ENCODE measurements around the gene RDH13. TPM values are rescaled to one million over a fixed set of nuclear protein-coding genes. Genes with fewer than 3 reads are reported as not detected.
A peak's percentile ranks its signal among the peaks of the same experiment; 100 is the strongest.

The RDH13 gene
- total RNA-seq, 1 experiment from 2014 or later, result 80.4 TPM

- TF ChIP-seq EZH2 (IDR thresholded peaks at IDR 0.05; ENCODE audit: low read length, unreplicated experiment) (no peak), CTCF (conservative IDR thresholded peaks at IDR 0.05; ENCODE audit: low read depth, low read length) (no peak), EZH2phosphoT487 (IDR thresholded peaks at IDR 0.05; ENCODE audit: borderline replicate concordance, low read length) (no peak)
- DNase-seq, result no peak
- peak overlapping the region; percentile 73 for H3K4me2 ChIP-seq (ENCODE audit: low read length)
- BruUV-seq (replicated peaks), result no TSS peak
- ChIA-PET CTCF (no interaction called here), POLR2A (ENCODE audit: unreplicated experiment) (no interaction called here)
- H3K9me2 ChIP-seq (replicated peaks; ENCODE audit: low read length), result no peaks in the 10 kb centered on the region
- H3K9me3 ChIP-seq (ENCODE audit: low read length), result no peaks in the 10 kb centered on the region
- intact Hi-C loops (cut with micrococcal nuclease), result no loop called here
- H3K4me3 ChIP-seq (ENCODE audit: low read length), result peak overlapping the region; percentile 40; the same call in 1 of the 2 replicates
- H3K36me3 ChIP-seq (ENCODE audit: low read depth, low read length), result no peaks in the 10 kb centered on the region
- H3F3A ChIP-seq (ENCODE audit: low read length, unreplicated experiment), result no peaks in the 10 kb centered on the region
- no peaks in the 10 kb centered on the region for H3K79me2 ChIP-seq (ENCODE audit: low read length)
- no peaks in the 10 kb centered on the region for H4K20me1 ChIP-seq (ENCODE audit: low read length)
- H3K27me3 ChIP-seq (ENCODE audit: low read length), result peaks cover 13% of the 10 kb centered on the region; the same call in 1 of the 2 replicates
- H3K9ac ChIP-seq (ENCODE audit: low read length), result no peak overlapping the region
- ATAC-seq, result no peak
- H2AFZ ChIP-seq (ENCODE audit: low read length), result peak overlapping the region; percentile 50
- H3K27ac ChIP-seq (ENCODE audit: low read length), result no peak overlapping the region
- H3K4me1 ChIP-seq (ENCODE audit: insufficient read depth, low read length), result 0 out of 2 replicates have a peak, but pooled peaks cover 5% of the 10 kb centered on the region
Observed at GRCh38 chr19:55015126-55015525, 47.8 kb downstream of the RDH13 start.

GRCh38 chr19:55014714-55015113, 48.2 kb downstream of the RDH13 start:
- TF ChIP-seq EZH2phosphoT487 (IDR thresholded peaks at IDR 0.05; ENCODE audit: borderline replicate concordance, low read length) (no peak), EZH2 (IDR thresholded peaks at IDR 0.05; ENCODE audit: low read length, unreplicated experiment) (no peak), CTCF (conservative IDR thresholded peaks at IDR 0.05; ENCODE audit: low read depth, low read length) (no peak)
- no peaks in the 10 kb centered on the region for H3K79me2 ChIP-seq (ENCODE audit: low read length)
- no TSS peak for BruUV-seq (replicated peaks)
- H3K9me2 ChIP-seq (replicated peaks; ENCODE audit: low read length), result no peaks in the 10 kb centered on the region
- no peaks in the 10 kb centered on the region for H3K9me3 ChIP-seq (ENCODE audit: low read length)
- intact Hi-C loops (cut with micrococcal nuclease), result no loop called here
- 0 out of 2 replicates have a peak, but pooled peaks cover 5% of the 10 kb centered on the region for H3K4me1 ChIP-seq (ENCODE audit: insufficient read depth, low read length)
- ChIA-PET CTCF (no interaction called here), POLR2A (ENCODE audit: unreplicated experiment) (no interaction called here)
- peak overlapping the region; percentile 50 for H2AFZ ChIP-seq (ENCODE audit: low read length)
- H3K9ac ChIP-seq (ENCODE audit: low read length), result no peak overlapping the region
- peak overlapping the region; percentile 73 for H3K4me2 ChIP-seq (ENCODE audit: low read length)
- peak; percentile 25 for DNase-seq
- no peak overlapping the region for H3K27ac ChIP-seq (ENCODE audit: low read length)
- no peaks in the 10 kb centered on the region for H4K20me1 ChIP-seq (ENCODE audit: low read length)
- H3K4me3 ChIP-seq (ENCODE audit: low read length), result peak overlapping the region; percentile 40
- ATAC-seq, result peak; percentile 76
- no peaks in the 10 kb centered on the region for H3F3A ChIP-seq (ENCODE audit: low read length, unreplicated experiment)
- peaks cover 13% of the 10 kb centered on the region; the same call in 1 of the 2 replicates for H3K27me3 ChIP-seq (ENCODE audit: low read length)
- no peaks in the 10 kb centered on the region for H3K36me3 ChIP-seq (ENCODE audit: low read depth, low read length)

- BruUV-seq (replicated peaks), result no TSS peak
- ATAC-seq, result no peak
- POLR2A ChIA-PET (ENCODE audit: unreplicated experiment), result no interaction called here
- no peaks in the 10 kb centered on the region for H3K79me2 ChIP-seq (ENCODE audit: low read length)
- H2AFZ ChIP-seq (ENCODE audit: low read length), result no peak overlapping the region
- no peaks in the 10 kb centered on the region for H3K36me3 ChIP-seq (ENCODE audit: low read depth, low read length)
- H3K27me3 ChIP-seq (ENCODE audit: low read length), result peaks cover 13% of the 10 kb centered on the region; the same call in 1 of the 2 replicates
- intact Hi-C loops (cut with micrococcal nuclease), result no loop called here
- H3K27ac ChIP-seq (ENCODE audit: low read length), result no peak overlapping the region
- H3F3A ChIP-seq (ENCODE audit: low read length, unreplicated experiment), result no peaks in the 10 kb centered on the region
- H3K4me1 ChIP-seq (ENCODE audit: insufficient read depth, low read length), result 0 out of 2 replicates have a peak, but pooled peaks cover 5% of the 10 kb centered on the region
- no peak overlapping the region for H3K9ac ChIP-seq (ENCODE audit: low read length)
- H3K9me2 ChIP-seq (replicated peaks; ENCODE audit: low read length), result no peaks in the 10 kb centered on the region
- H3K9me3 ChIP-seq (ENCODE audit: low read length), result no peaks in the 10 kb centered on the region
- DNase-seq, result no peak
- TF ChIP-seq EZH2 (IDR thresholded peaks at IDR 0.05; ENCODE audit: low read length, unreplicated experiment) (no peak), EZH2phosphoT487 (IDR thresholded peaks at IDR 0.05; ENCODE audit: borderline replicate concordance, low read length) (no peak), CTCF (conservative IDR thresholded peaks at IDR 0.05; ENCODE audit: low read depth, low read length) (no peak)
- H4K20me1 ChIP-seq (ENCODE audit: low read length), result no peaks in the 10 kb centered on the region
- H3K4me3 ChIP-seq (ENCODE audit: low read length), result no peak overlapping the region
- CTCF ChIA-PET, result no interaction called here
- no peak overlapping the region for H3K4me2 ChIP-seq (ENCODE audit: low read length)
Observed at GRCh38 chr19:55013596-55013995, 49.4 kb downstream of the RDH13 start.

Measured in PC-3 (cell line).